ENCODE results near the gene TBC1D4. TPM values are rescaled to one million over a fixed set of nuclear protein-coding genes. Genes with fewer than 3 reads are reported as not detected.

TBC1D4 gene
- total and polyA plus RNA-seq, 2 experiments from 2014 or later, result 5.5 to 13.5 TPM

- Histone ChIP-seq H3K79me2 (ENCODE audit: insufficient read depth) (no peaks in the 10 kb centered on the region), H3K36me3 (ENCODE audit: low read depth) (no peaks in the 10 kb centered on the region), H3F3A (ENCODE audit: insufficient read depth) (no peaks in the 10 kb centered on the region), H3K9me2 (ENCODE audit: insufficient read depth) (no peaks in the 10 kb centered on the region), H3K9me3 (ENCODE audit: low read depth) (no peaks in the 10 kb centered on the region), H4K20me1 (ENCODE audit: insufficient read depth) (no peaks in the 10 kb centered on the region), H3K27me3 (replicated peaks; ENCODE audit: insufficient read depth) (no peaks in the 10 kb centered on the region), H3K4me2 (ENCODE audit: unreplicated experiment) (no peak overlapping the region), H3K27ac (no peak overlapping the region), H3K9ac (no peak overlapping the region), H3K4me3 (no peak overlapping the region), H3K4me1 (ENCODE audit: insufficient read depth) (peaks cover 5% of the 10 kb centered on the region), H2AFZ (no peak overlapping the region)
- TF ChIP-seq EZH2phosphoT487 (IDR thresholded peaks at IDR 0.05; ENCODE audit: insufficient read depth, low read depth), result no peak
- no peak for TF ChIP-seq EZH2 (IDR thresholded peaks at IDR 0.05; ENCODE audit: insufficient read depth, poor library complexity, severe bottlenecking)
- DNase-seq, result peak; percentile 42
- in situ Hi-C loops (cut with MboI), result no loop called here
- 5 to 6% methylated on average over 1 of the region's 1 CpG for WGBS, 2 experiments (ENCODE audit: low coverage in 1 of 2, low lambda C conversion rate in 2 of 2, missing lambda C conversion rate in 2 of 2)
Measured at GRCh38 chr13:75263741-75264407, 218.1 kb downstream of the TBC1D4 start.

GRCh38 chr13:75258159-75258782, 223.7 kb downstream of the TBC1D4 start:
- H3K27me3 ChIP-seq (replicated peaks; ENCODE audit: insufficient read depth), result 0 out of 2 replicates have a peak, but pooled peaks cover 12% of the 10 kb centered on the region
- TF ChIP-seq EZH2phosphoT487 (IDR thresholded peaks at IDR 0.05; ENCODE audit: insufficient read depth, low read depth), result no peak
- no peak for TF ChIP-seq EZH2 (IDR thresholded peaks at IDR 0.05; ENCODE audit: insufficient read depth, poor library complexity, severe bottlenecking)
- in situ Hi-C loops (cut with MboI), result no loop called here
- WGBS, 2 experiments (ENCODE audit: low coverage in 1 of 2, low lambda C conversion rate in 2 of 2, missing lambda C conversion rate in 2 of 2), result 56 to 58% methylated on average over 3 of the region's 3 CpGs
- H3K4me1 ChIP-seq (ENCODE audit: insufficient read depth), result no peaks in the 10 kb centered on the region
- H3F3A ChIP-seq (ENCODE audit: insufficient read depth), result no peaks in the 10 kb centered on the region
- H3K4me3 ChIP-seq, result no peak overlapping the region
- H3K36me3 ChIP-seq (ENCODE audit: low read depth), result no peaks in the 10 kb centered on the region
- H3K9ac ChIP-seq, result no peak overlapping the region
- H3K4me2 ChIP-seq (ENCODE audit: unreplicated experiment), result no peak overlapping the region
- no peaks in the 10 kb centered on the region for H3K9me3 ChIP-seq (ENCODE audit: low read depth)
- no peaks in the 10 kb centered on the region for H3K79me2 ChIP-seq (ENCODE audit: insufficient read depth)
- H2AFZ ChIP-seq, result no peak overlapping the region
- no peaks in the 10 kb centered on the region for H3K9me2 ChIP-seq (ENCODE audit: insufficient read depth)
- peak; percentile 59 for DNase-seq
- no peak overlapping the region for H3K27ac ChIP-seq
- no peaks in the 10 kb centered on the region for H4K20me1 ChIP-seq (ENCODE audit: insufficient read depth)

- H3K36me3 ChIP-seq (ENCODE audit: low read depth), result no peaks in the 10 kb centered on the region
- DNase-seq, result no peak
- H3K4me3 ChIP-seq, result no peak overlapping the region
- no peak overlapping the region for H2AFZ ChIP-seq
- H3F3A ChIP-seq (ENCODE audit: insufficient read depth), result no peaks in the 10 kb centered on the region
- H4K20me1 ChIP-seq (ENCODE audit: insufficient read depth), result no peaks in the 10 kb centered on the region
- no peaks in the 10 kb centered on the region for H3K4me1 ChIP-seq (ENCODE audit: insufficient read depth)
- no peak overlapping the region for H3K4me2 ChIP-seq (ENCODE audit: unreplicated experiment)
- no peaks in the 10 kb centered on the region for H3K9me3 ChIP-seq (ENCODE audit: low read depth)
- 0 out of 2 replicates have a peak, but pooled peaks cover 12% of the 10 kb centered on the region for H3K27me3 ChIP-seq (replicated peaks; ENCODE audit: insufficient read depth)
- H3K27ac ChIP-seq, result no peak overlapping the region
- WGBS, 2 experiments (ENCODE audit: low coverage in 1 of 2, low lambda C conversion rate in 2 of 2, missing lambda C conversion rate in 2 of 2), result 81 to 88% methylated on average over 3 of the region's 3 CpGs
- no peak for TF ChIP-seq EZH2 (IDR thresholded peaks at IDR 0.05; ENCODE audit: insufficient read depth, poor library complexity, severe bottlenecking)
- TF ChIP-seq EZH2phosphoT487 (IDR thresholded peaks at IDR 0.05; ENCODE audit: insufficient read depth, low read depth), result no peak
- H3K9me2 ChIP-seq (ENCODE audit: insufficient read depth), result no peaks in the 10 kb centered on the region
- no peaks in the 10 kb centered on the region for H3K79me2 ChIP-seq (ENCODE audit: insufficient read depth)
- no peak overlapping the region for H3K9ac ChIP-seq
- in situ Hi-C loops (cut with MboI), result no loop called here
Measured at GRCh38 chr13:75256922-75257321, 225.0 kb downstream of the TBC1D4 start.

- Histone ChIP-seq H3K4me2 (ENCODE audit: unreplicated experiment) (no peak overlapping the region), H4K20me1 (ENCODE audit: insufficient read depth) (no peaks in the 10 kb centered on the region), H2AFZ (no peak overlapping the region), H3K27ac (no peak overlapping the region), H3K9me2 (ENCODE audit: insufficient read depth) (no peaks in the 10 kb centered on the region), H3K9ac (no peak overlapping the region), H3K9me3 (ENCODE audit: low read depth) (no peaks in the 10 kb centered on the region), H3F3A (ENCODE audit: insufficient read depth) (peaks cover 5% of the 10 kb centered on the region), H3K4me3 (no peak overlapping the region), H3K36me3 (ENCODE audit: low read depth) (no peaks in the 10 kb centered on the region), H3K79me2 (ENCODE audit: insufficient read depth) (no peaks in the 10 kb centered on the region), H3K27me3 (replicated peaks; ENCODE audit: insufficient read depth) (0 out of 2 replicates have a peak, but pooled peaks cover 12% of the 10 kb centered on the region), H3K4me1 (ENCODE audit: insufficient read depth) (peaks cover 6% of the 10 kb centered on the region)
- in situ Hi-C loops (cut with MboI), result no loop called here
- 5 to 12% methylated on average over 1 of the region's 1 CpG for WGBS, 2 experiments (ENCODE audit: low coverage in 1 of 2, low lambda C conversion rate in 2 of 2, missing lambda C conversion rate in 2 of 2)
- TF ChIP-seq EZH2phosphoT487 (IDR thresholded peaks at IDR 0.05; ENCODE audit: insufficient read depth, low read depth) (no peak), EZH2 (IDR thresholded peaks at IDR 0.05; ENCODE audit: insufficient read depth, poor library complexity, severe bottlenecking) (no peak)
- no peak for DNase-seq
Measured at GRCh38 chr13:75255653-75256052, 226.3 kb downstream of the TBC1D4 start.

Measured in GM23248 (cell line).